Muscle layer of duodenum (tissue), 2 donors: ENCODE results near the gene DPH7.
"Not testable (repeated sequence)": the region's sequence is repeated elsewhere in the genome, so short reads cannot be mapped to it uniquely, and the experiment has no call there.

ENCODE experiments used
- H3K27ac ChIP-seq: one replicate; pipeline ENCODE4 v1.7.0; 2013; ENCODE audit warnings: mild to moderate bottlenecking, low read length
- H3K27me3 ChIP-seq: one replicate; pipeline ENCODE4 v1.7.0; 2013; ENCODE audit warnings: low read depth, mild to moderate bottlenecking, control low read depth, low read length
- H3K36me3 ChIP-seq, 2 donors: one replicate each; pipeline ENCODE4 v1.7.0; 2013; ENCODE audit warnings: low read length in 2 of 2, control low read depth in 1 of 2, mild to moderate bottlenecking in 1 of 2; ENCODE audit not compliant: insufficient read depth in 2 of 2, control insufficient read depth in 1 of 2
- H3K4me1 ChIP-seq, 2 donors: one replicate each; pipeline ENCODE4 v1.7.0; 2013; ENCODE audit warnings: low read length in 2 of 2, mild to moderate bottlenecking in 2 of 2, control low read depth in 1 of 2, moderate library complexity in 1 of 2; ENCODE audit not compliant: insufficient read depth in 2 of 2, control insufficient read depth in 1 of 2
- H3K4me3 ChIP-seq, 2 donors: one replicate each; pipeline ENCODE4 v1.7.0; 2013; ENCODE audit warnings: low read length in 2 of 2, low read depth in 1 of 2, mild to moderate bottlenecking in 1 of 2
- H3K9me3 ChIP-seq, 2 donors: one replicate each; pipeline ENCODE4 v1.7.0; 2013; ENCODE audit warnings: low read length in 2 of 2, control low read depth in 1 of 2, mild to moderate bottlenecking in 1 of 2; ENCODE audit not compliant: control insufficient read depth in 1 of 2
- donor health status: healthy.

Gene DPH7

GRCh38 chr9:137554349-137554748 lies 24.4 kb downstream of the DPH7 start:
- H3K27me3 ChIP-seq = no peaks in the 10 kb centered on the region
- no peak overlapping the region for H3K4me3 ChIP-seq
- no peaks in the 10 kb centered on the region for H3K9me3 ChIP-seq
- H3K4me1 ChIP-seq = peaks cover 5 to 30% of the 10 kb centered on the region in 2 donors
- peaks cover 19 to 27% of the 10 kb centered on the region in 2 donors for H3K36me3 ChIP-seq
- no peak overlapping the region for H3K27ac ChIP-seq

DNA sequence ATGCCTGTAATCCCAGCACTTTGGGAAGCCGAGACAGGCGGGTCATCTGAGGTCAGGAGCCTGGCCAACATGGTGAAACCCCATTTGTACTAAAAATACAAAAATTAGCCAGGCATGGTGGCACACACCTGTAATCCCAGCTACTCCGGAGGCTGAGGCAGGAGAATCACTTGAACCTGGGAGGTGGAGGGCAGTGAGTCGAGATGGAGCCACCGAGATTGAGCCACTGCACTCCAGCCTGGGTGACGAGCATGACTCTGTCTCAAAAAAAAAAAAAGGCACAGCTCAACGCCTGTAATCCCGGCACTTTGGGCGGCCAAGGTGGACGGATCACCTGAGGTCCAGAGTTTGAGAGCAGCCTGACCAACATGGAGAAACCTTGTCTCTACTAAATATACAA lies 25.1 kb downstream of the DPH7 start:
- Histone ChIP-seq H3K4me1 (peaks cover 5 to 30% of the 10 kb centered on the region in 2 donors), H3K36me3 (peaks cover 19 to 27% of the 10 kb centered on the region in 2 donors)
- not testable (repeated sequence) for H3K27ac ChIP-seq, H3K4me3 ChIP-seq, H3K27me3 ChIP-seq, H3K9me3 ChIP-seq

GRCh38 chr9:137552022-137552768 lies 26.5 kb downstream of the DPH7 start:
- H3K27me3 ChIP-seq = no peaks in the 10 kb centered on the region
- H3K4me1 ChIP-seq = peaks cover 5 to 30% of the 10 kb centered on the region in 2 donors
- peak overlapping the region; percentile 70 to 95 for H3K4me3 ChIP-seq
- no peaks in the 10 kb centered on the region for H3K9me3 ChIP-seq
- peak overlapping the region; percentile 14 for H3K27ac ChIP-seq
- H3K36me3 ChIP-seq = peaks cover 19 to 20% of the 10 kb centered on the region in 2 donors

DNA sequence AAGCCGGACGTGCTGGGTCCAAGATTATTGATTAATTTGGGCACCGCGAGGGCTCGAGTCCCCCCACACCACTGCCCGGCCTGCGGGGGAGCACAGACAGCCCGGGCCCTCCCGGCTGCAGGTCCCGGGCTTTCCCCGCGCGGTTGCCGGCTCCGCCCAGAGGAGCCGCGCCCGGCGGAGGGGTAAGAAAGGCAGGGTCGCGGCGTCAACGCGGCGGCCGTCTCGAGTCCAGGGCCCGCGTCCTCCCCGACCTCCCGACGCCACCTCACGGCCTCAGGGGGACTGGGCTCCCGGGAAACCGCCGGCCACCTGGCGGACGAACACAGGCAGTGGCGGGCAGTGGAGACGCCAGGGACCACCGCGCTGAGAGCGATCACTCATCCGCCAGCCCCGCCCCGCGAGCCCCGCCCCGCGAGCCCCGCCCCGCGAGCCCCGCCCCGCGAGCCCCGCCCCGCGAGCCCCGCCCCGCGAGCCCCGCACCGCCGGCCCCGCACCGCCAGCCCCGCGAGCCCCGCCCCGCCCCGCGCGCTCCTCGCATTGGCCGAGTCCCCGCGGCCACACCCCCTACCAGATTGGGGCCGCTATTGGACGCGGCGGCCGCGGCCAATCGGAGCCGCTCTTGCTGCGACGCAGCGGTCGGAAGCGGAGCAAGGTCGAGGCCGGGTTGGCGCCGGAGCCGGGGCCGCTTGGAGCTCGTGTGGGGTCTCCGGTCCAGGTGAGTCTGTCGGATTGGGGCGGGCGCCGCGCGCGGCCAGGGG lies 27.3 kb downstream of the DPH7 start, which contains the start of gene MRPL41:
Gene MRPL41 (plus strand): TSS at position 616 of the 758 bp plus-strand sequence. CDS start 203 bp downstream, outside the sequence.
- H3K4me3 ChIP-seq = peak within 1 kb of the TSS; percentile 70 to 95
- H3K27me3 ChIP-seq = no peaks in the 10 kb centered on the region
- H3K4me1 ChIP-seq = peaks cover 5 to 27% of the 10 kb centered on the region in 2 donors
- no peaks in the 10 kb centered on the region for H3K9me3 ChIP-seq
- peaks cover 15 to 19% of the 10 kb centered on the region in 2 donors for H3K36me3 ChIP-seq
- H3K27ac ChIP-seq = peak within 1 kb of the TSS; percentile 14

- not testable (repeated sequence) for H3K9me3 ChIP-seq, H3K27me3 ChIP-seq, H3K27ac ChIP-seq
- Histone ChIP-seq H3K36me3 (peaks cover 10 to 13% of the 10 kb centered on the region in 2 donors), H3K4me3 (peak overlapping the region; percentile 30 to 95), H3K4me1 (peaks cover 5 to 22% of the 10 kb centered on the region in 2 donors)
Observed at GRCh38 chr9:137550958-137551263, 27.8 kb downstream of the DPH7 start.

DNA sequence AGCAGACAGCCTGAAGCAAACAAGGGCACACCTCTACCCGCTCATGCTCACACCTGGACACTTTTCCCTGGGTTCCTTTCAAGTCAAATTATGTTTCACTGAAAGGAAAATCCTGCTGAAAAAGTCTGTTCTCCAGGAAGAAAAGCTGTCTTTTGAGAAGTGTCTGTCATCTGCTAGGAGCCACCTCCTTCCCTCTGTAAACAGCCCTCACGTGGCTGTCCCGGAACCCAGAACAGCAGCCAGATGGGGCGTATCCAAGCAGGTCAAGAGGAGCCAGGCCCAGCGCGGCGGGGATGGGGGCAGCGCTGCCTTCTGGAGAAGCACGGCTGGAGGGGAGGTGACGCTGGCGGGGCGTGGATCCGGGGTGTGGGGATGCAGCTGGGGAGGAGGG lies 28.5 kb downstream of the DPH7 start, which contains the start of gene PNPLA7:
Gene PNPLA7 (minus strand): TSS at position 172 of the 391 bp plus-strand sequence. CDS start 205 bp downstream, outside the sequence.
- Histone ChIP-seq H3K9me3 (no peaks in the 10 kb centered on the region), H3K4me3 (peak within 1 kb of the TSS; percentile 30 to 95), H3K27ac (no peak within 1 kb of the TSS), H3K27me3 (no peaks in the 10 kb centered on the region), H3K36me3 (peaks cover 4 to 7% of the 10 kb centered on the region in 2 donors), H3K4me1 (peaks cover 5 to 15% of the 10 kb centered on the region in 2 donors)

- Histone ChIP-seq H3K27ac (no peak overlapping the region), H3K4me3 (no peak overlapping the region)
Observed at GRCh38 chr9:137547687-137548543, 30.8 kb downstream of the DPH7 start.

GRCh38 chr9:137545123-137545522 lies 33.6 kb downstream of the DPH7 start:
- Histone ChIP-seq H3K4me1 (peaks cover 4 to 7% of the 10 kb centered on the region in 2 donors), H3K27me3 (no peaks in the 10 kb centered on the region), H3K36me3 (peaks cover 0 to 14% of the 10 kb centered on the region in 2 donors), H3K9me3 (no peaks in the 10 kb centered on the region), H3K27ac (no peak overlapping the region), H3K4me3 (no peak overlapping the region)

More at GRCh38 chr9:137547687-137548543, 30.8 kb downstream of the DPH7 start:
- Histone ChIP-seq H3K27me3 (no peaks in the 10 kb centered on the region), H3K9me3 (no peaks in the 10 kb centered on the region), H3K4me1 (peaks cover 5 to 15% of the 10 kb centered on the region in 2 donors), H3K36me3 (no peaks in the 10 kb centered on the region)

DNA sequence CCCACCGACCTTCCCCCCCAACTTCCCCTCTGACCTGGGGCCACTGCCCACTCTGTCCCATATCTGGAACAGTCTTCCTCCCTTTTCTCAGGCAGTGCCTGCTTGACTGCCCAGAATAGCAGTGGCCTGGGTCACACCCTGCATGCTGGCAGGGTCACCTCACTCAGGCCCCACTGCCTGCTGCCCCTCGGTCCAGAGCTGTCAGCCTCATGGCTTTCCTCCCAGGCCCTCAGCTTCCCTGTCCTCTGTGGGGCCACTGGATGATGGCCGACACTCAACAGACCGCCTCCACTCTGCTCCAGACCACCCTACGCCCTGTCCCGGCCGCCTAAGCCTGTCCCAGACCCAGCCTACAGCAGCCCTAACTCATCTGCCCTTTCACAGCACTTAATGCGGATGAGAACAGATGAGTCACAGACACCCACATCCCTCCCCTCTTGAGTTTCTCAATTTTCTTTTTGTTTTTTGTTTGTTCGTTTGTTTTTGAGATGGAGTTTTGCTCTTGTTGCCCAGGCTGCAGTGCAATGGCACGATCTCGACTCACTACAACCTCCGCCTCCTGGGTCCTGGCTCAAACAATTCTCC lies 34.5 kb downstream of the DPH7 start:
- Histone ChIP-seq H3K27ac (no peak overlapping the region), H3K36me3 (peaks cover 0 to 17% of the 10 kb centered on the region in 2 donors), H3K9me3 (no peaks in the 10 kb centered on the region), H3K4me1 (no peaks in the 10 kb centered on the region), H3K27me3 (no peaks in the 10 kb centered on the region), H3K4me3 (no peak overlapping the region)

- Histone ChIP-seq H3K27me3 (no peaks in the 10 kb centered on the region), H3K4me1 (no peaks in the 10 kb centered on the region), H3K4me3 (no peak overlapping the region), H3K27ac (no peak overlapping the region), H3K9me3 (no peaks in the 10 kb centered on the region), H3K36me3 (peaks cover 0 to 17% of the 10 kb centered on the region in 2 donors)
Observed at GRCh38 chr9:137543237-137543963, 35.3 kb downstream of the DPH7 start.
